ENCODE results near the gene EIF5B.

Gene EIF5B

DNA sequence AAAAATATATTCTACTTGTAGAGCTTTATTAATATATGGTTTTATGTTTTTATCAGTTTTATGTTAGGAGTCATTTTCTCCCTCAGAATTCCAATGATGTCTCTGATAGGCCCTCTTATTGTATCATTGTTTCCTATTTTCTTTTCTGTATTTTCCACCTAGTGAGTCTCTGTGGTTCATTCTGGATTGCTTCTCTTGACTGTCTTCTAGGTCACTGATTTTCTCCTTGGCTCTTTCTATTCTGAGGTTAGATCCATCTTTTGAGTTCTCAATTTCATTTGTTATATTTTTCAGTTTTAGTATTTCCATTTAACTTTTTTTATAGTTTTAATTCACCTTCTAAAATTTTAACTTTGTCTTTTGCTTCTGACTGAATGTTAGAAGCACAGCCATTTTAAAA, 37.6 kb downstream of the EIF5B start:
- no peak for DNase-seq

DNA sequence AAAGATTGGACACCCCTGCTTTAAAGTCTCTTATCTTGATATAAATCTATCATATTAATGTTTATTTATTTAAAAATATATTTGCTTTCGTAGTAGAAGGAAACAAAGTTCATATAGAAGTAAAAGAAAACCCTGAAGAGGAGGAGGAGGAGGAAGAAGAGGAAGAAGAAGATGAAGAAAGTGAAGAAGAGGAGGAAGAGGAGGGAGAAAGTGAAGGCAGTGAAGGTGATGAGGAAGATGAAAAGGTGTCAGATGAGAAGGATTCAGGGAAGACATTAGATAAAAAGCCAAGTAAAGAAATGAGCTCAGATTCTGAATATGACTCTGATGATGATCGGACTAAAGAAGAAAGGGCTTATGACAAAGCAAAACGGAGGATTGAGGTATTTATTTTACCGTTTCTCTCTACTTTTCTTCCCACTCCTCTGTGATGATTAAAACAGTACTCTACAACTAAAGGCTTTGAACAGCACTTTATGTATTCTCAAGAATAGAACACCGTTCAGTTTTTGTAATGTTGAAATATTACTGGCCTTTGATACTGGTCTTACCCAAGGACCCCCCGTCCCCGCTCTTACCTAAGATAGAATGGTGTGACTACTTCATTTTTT, 39.2 kb downstream of the EIF5B start:
- no peak for DNase-seq

DNA sequence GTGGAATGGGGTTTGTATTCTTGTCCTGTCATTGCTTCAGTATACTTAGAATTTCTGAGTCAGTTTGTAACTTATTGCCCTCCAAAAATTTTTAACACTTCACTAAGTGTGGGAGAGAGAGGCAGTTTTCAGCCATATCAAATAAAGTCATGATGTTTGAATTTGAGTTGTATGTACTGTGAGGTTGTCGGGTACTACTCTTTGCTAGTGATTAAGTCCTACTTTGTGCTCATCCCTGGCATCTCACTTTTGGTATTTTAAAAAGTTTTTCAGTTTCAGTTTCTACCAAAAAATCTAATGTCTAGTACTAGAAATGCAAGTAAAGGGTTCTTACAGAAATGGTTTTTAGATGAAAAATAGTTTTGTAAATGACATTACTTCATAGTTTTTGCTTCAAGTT, 40.7 kb downstream of the EIF5B start:
- DNase-seq = no peak

- no peak for DNase-seq
Observed at GRCh38 chr2:99380376-99381010, 43.3 kb downstream of the EIF5B start.

- no peak for DNase-seq
Observed at GRCh38 chr2:99382143-99382542, 45.0 kb downstream of the EIF5B start.

GRCh38 chr2:99386011-99386410, 48.8 kb downstream of the EIF5B start:
- DNase-seq = no peak

- no peak for DNase-seq
Observed at GRCh38 chr2:99388892-99389291, 51.7 kb downstream of the EIF5B start.

GRCh38 chr2:99389371-99389770, 52.2 kb downstream of the EIF5B start:
- no peak for DNase-seq

DNA sequence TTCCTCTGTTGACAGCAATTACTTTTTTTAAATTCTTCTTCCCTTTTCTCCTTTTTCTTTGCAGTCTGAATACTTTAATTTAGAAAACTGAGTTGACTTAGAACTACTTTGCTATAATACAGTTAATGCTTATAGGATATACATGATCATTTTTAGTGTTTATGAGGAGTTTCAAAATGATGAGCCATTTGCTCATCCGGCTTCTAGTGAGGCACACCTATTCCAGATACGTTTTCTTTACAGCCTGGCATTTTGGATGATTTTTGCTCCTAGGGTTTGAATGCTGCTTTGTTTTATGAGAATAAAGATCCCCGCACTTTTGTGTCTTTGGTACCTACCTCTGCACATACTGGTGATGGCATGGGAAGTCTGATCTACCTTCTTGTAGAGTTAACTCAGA, 52.8 kb downstream of the EIF5B start:
- DNase-seq = no peak

DNA sequence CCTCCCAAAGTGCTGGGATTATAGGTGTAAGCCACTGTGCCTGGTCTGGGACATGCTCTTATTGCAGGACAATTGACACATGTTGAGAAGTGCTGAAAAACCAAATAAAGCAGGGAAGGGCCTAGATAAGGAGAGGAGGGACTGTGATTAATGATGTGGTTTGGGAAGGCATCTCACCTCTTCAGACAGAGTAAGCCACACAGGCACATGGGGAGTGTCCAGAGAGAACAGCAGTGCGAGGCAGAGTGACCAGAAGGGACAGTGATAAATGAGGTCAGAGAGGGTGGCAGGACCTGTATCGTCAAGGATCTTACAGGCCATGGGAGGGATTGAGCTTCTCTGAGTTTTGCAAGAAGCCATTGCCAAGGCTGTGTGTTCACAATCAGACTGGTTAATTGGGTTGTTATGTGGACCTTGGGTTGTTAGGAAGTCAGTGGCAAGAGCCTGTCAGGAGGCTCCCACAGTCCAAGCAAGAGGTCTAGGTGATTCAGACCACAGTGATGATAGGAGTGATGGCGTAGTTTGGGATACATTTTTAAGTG, 58.5 kb downstream of the EIF5B start:
- DNase-seq = no peak

- no peak for DNase-seq
Observed at GRCh38 chr2:99397266-99397920, 60.2 kb downstream of the EIF5B start.

- no peak for DNase-seq
Observed at GRCh38 chr2:99398303-99398702, 61.1 kb downstream of the EIF5B start.

DNA sequence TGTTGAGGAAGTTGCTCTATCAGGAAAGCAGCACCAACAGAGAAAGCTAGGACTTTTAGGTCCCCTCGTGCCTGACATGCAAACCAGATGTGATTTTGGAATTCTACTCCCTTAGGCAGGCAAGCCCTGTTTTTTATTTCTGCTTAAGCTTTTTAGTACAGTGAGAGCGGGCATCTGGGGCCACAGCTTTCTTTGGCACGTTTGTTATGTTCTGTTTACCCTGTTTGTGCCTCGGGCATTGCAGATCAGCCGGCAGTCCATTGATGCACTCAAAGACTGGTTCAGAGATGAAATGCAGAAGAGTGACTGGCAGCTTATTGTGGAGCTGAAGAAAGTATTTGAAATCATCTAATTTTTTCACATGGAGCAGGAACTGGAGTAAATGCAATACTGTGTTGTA, 61.9 kb downstream of the EIF5B start:
- DNase-seq = no peak

GRCh38 chr2:99399795-99400194, 62.6 kb downstream of the EIF5B start:
- DNase-seq = no peak

DNA sequence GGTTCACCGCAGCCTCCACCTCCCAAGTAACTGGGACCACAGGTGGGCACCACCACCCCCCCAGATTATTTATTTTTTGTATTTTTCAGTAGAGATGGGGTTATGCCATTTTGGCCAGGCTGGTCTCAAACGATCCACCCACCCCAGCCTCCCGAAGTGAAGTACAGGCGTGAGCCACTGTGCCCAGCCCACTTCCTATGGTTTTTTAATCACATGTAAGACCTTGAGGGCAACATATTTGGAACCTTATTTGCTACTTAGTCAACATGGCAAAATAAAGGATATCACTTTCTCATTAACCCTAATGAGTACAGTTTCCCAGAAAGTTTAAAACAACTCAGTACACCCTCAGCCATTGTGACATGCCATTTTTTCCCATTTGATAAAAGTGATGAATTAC, 64.7 kb downstream of the EIF5B start:
- no peak for DNase-seq

GRCh38 chr2:99403084-99403483, 65.9 kb downstream of the EIF5B start:
- DNase-seq = no peak

DNA sequence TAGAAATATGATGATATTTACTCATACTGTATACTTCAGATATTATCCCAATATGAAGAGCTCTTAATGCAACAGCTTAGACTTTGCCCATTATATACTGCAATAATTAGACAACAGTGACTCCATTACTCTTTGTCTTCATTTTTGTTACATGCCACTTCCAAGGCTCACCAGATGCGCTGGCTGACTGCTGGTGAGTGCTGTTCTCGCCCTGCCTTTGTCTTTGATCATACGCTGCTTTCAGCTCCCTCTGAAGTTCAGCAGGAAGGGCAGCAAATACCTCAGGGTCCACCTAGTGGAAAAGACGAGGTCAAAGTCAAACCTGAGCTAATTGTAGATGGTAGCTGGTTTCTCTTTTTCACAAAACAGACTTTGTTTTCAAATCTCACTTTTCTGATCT, 66.3 kb downstream of the EIF5B start:
- DNase-seq = no peak

- no peak for DNase-seq
Observed at GRCh38 chr2:99404039-99404796, 67.0 kb downstream of the EIF5B start.

DNA sequence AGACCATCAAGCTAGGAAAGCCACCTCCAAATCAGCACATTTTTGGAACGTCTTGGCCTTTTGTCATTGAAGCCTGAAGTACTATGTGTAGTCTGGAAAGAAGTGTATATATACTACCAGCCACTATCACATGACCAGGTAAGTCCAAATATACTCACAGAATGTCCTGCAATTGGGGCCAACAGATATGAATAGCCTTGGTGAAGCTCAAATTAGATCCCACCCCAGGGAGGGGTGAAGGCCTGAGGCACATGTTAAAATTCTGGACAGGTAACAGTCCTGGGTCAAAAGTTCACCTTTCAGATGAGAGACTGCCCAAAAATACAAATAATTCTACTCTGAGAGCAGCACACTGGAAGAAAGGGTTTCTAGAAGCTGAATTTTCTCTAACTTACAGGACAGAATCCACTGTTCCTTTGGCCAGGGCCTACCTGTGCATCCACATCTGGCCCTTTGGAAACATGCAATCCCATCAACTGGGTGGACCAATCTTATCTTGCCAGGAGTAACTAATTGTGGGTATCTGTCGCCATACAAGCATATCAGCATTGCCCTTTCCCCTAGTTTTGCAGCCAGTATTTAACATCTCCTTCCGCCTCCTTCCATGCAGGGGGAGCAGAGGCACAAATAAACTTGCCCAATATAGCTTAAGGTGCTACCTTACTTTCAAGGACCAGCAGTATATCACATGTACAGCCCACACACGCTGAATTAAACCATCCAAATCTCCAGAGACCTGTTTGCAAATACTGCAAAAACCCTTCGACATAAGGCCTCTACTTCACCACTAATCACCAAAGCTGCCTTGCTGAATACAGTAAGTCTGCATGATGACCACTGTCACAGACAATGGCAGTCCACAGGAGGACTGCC, 67.8 kb downstream of the EIF5B start:
- no peak for DNase-seq

GRCh38 chr2:99406137-99406536, 68.9 kb downstream of the EIF5B start:
- no peak for DNase-seq

DNA sequence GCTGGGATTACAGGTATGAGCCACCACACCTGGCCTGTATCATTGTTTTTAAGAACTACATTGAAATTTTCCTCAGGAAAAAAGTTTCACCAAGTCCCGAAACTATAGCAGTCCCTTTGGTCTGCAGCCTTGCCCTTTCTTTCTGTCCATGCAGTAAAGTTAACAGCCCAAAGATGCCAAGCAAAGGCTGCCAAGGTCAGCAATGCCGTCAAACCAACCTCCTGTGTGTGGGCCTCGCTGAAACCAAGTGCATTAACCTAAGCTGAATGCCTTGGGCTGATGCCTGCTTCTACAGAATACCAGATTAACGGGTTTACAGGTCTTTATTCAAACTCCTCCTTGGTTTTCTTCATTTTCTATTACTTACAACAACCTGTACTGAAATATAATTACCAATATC, 73.1 kb downstream of the EIF5B start:
- no peak for DNase-seq

DNA sequence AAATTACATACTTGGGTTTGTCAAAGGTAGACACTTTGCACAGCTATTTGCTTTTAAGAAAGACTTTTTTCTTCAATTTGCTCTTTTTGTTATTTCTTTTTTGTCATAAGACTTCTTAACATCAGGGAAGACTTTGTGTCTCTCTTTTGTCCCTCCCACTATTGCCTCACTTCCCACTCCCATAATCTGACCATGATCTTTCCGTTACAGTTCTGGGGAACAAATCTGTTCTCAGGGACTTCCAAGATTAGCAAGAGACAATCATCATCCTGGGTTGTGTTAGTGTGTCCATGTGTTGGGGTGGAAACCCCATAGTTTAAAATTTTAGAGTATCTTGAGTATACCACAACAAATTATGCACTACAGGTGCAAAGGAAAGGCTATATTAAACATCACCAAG, 77.4 kb downstream of the EIF5B start:
- no peak for DNase-seq

DNA sequence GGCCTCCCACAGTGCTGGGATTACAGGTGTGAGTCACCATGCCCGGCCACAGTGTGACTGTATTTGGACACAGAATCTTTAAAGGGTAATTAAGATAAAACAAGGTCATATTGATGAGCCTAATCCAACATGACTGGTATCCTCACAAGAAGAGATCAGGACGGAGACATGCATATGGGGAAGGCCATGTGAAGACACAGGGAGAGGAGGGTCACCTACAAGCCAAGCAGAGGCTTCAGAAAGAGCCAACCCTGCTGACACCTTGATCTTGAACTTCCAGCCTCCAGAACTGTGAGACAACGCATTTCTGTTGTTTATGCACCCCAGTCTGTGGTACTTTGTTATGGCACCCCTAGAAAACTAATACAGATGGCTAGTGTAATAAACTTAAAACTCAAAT, 80.2 kb downstream of the EIF5B start:
- no peak for DNase-seq
